ENCODE measurements around the gene TAF10.

DNA sequence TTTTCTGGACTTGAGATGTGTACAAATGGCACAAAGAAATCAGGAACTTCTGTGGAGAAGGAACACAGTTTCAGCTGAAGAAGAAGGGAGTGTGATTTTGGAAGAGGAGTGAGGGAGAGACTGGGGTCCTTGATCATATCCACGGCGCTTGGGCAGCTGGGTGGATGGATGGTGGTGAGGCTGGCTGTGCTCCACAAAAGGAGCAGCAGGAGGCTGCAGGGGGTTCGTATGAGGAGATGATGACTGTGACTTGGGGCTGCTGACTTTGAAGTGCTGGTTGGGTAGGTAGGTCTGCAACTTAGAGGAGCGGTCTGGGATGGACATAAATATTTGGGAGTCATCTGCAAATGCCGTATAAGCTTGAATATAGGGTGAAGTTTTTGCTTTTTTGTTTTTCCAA, 44.9 kb upstream of the TAF10 start:
- TF ChIP-seq CTCF (IDR thresholded peaks at IDR 0.05), result no peak
- TF ChIP-seq POLR2A (IDR thresholded peaks at IDR 0.05), result no peak

All from testis (tissue), 2 donors.